HEK293T (cell line): Measurements from ENCODE around the gene R3HCC1L.

Experiments used
- CTCF ChIA-PET: fragments of 350-600 bp; formaldehyde crosslinking; extraction: SDS; loops from one replicate; lab custom pipeline; 2021; ENCODE audit warnings: antibody characterized with exemption, inconsistent platforms; lab: Yijun Ruan, JAX
- POLR2A ChIA-PET: fragments of 350-600 bp; formaldehyde crosslinking; extraction: SDS; loops from one replicate; lab custom pipeline; 2020; ENCODE audit warnings: antibody characterized with exemption, inconsistent platforms; lab: Yijun Ruan, JAX
- DNase-seq: peaks from one replicate; pipeline ENCODE4 v3.0.0; 2012; ENCODE audit warnings: mixed read lengths; ENCODE audit errors: extremely low spot score
- ARNT ChIP-seq: fragments of 450-650 bp; IDR thresholded peaks from 2 replicates; pipeline ENCODE4 v1.6.1; 2017; ENCODE audit warnings: mild to moderate bottlenecking
- BHLHE40 ChIP-seq: fragments of 450-650 bp; IDR thresholded peaks from 2 replicates; pipeline ENCODE4 v1.6.1; 2016; ENCODE audit warnings: mild to moderate bottlenecking, moderate library complexity, borderline replicate concordance
- CTBP1 ChIP-seq: fragments of 450-650 bp; IDR thresholded peaks from 2 replicates; pipeline ENCODE4 v1.6.1; 2016; ENCODE audit warnings: borderline replicate concordance
- ELF4 ChIP-seq: fragments of 450-650 bp; IDR thresholded peaks from 2 replicates; pipeline ENCODE4 v1.6.1; 2017; ENCODE audit warnings: antibody characterized with exemption
- FOXA1 ChIP-seq: fragments of 450-650 bp; IDR thresholded peaks from 2 replicates; pipeline ENCODE4 v1.6.1; 2016; ENCODE audit warnings: mild to moderate bottlenecking
- FOXK2 ChIP-seq: fragments of 450-650 bp; IDR thresholded peaks from 2 replicates; pipeline ENCODE4 v1.6.1; 2016; ENCODE audit warnings: mild to moderate bottlenecking
- FOXM1 ChIP-seq: fragments of 450-650 bp; IDR thresholded peaks from 2 replicates; pipeline ENCODE4 v1.6.1; 2017; ENCODE audit warnings: mild to moderate bottlenecking, borderline replicate concordance
- HDGF ChIP-seq: fragments of 450-650 bp; IDR thresholded peaks from 2 replicates; pipeline ENCODE4 v1.6.1; 2017; ENCODE audit warnings: antibody characterized with exemption, borderline replicate concordance
- L3MBTL2 ChIP-seq: fragments of 450-650 bp; conservative IDR thresholded peaks from 2 replicates; pipeline ENCODE4 v1.6.1; 2016; ENCODE audit warnings: mild to moderate bottlenecking
- LEF1 ChIP-seq: fragments of 450-650 bp; IDR thresholded peaks from 2 replicates; pipeline ENCODE4 v1.6.1; 2017; ENCODE audit warnings: mild to moderate bottlenecking, borderline replicate concordance
- NFRKB ChIP-seq: fragments of 450-650 bp; IDR thresholded peaks from 2 replicates; pipeline ENCODE4 v1.6.1; 2016; ENCODE audit warnings: mild to moderate bottlenecking, moderate library complexity
- PKNOX1 ChIP-seq: fragments of 450-650 bp; IDR thresholded peaks from 2 replicates; pipeline ENCODE4 v1.6.1; 2016
- SP1 ChIP-seq: fragments of 450-650 bp; IDR thresholded peaks from 2 replicates; pipeline ENCODE4 v1.6.1; 2017
- SUZ12 ChIP-seq: fragments of 450-650 bp; IDR thresholded peaks from 2 replicates; pipeline ENCODE4 v1.6.1; 2016; ENCODE audit warnings: mild to moderate bottlenecking
- TARDBP ChIP-seq: fragments of 450-650 bp; IDR thresholded peaks from 2 replicates; pipeline ENCODE4 v1.6.1; 2016
- ZNF384 ChIP-seq: fragments of 450-650 bp; IDR thresholded peaks from 2 replicates; pipeline ENCODE4 v1.6.1; 2016

The R3HCC1L gene

DNA sequence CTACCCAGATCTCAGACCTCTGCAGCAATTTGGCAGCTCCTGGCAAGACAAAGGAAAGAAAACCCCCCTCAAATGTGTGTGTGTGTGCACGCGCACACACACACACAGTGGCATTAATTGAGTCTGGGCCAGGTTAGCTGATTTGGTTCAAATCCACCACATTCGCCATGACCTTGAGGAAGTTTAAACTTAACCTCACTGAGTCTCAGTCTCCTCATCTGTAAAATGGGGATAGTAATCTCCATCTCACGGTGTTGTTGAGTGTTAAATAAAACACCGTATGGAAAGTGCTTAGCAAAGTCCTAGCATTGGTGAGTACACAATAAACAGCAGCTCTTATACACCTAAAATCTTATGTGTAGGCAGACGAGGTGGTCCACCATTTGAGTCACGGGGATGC, 128.6 kb downstream of the R3HCC1L start:
- DNase-seq, result no peak
- CTCF ChIA-PET, result interaction anchor here (2.3 kb wide), 1 partner anchor 46 kb away, joined by 18 read pairs; no protein-coding TSS in a partner anchor
- POLR2A ChIA-PET, result no interaction called here
- TF ChIP-seq FOXM1 (no peak), NFRKB (no peak), L3MBTL2 (no peak), ZNF384 (no peak), TARDBP (no peak), LEF1 (no peak), FOXA1 (no peak), CTBP1 (no peak), HDGF (no peak), SP1 (no peak), BHLHE40 (no peak)

DNA sequence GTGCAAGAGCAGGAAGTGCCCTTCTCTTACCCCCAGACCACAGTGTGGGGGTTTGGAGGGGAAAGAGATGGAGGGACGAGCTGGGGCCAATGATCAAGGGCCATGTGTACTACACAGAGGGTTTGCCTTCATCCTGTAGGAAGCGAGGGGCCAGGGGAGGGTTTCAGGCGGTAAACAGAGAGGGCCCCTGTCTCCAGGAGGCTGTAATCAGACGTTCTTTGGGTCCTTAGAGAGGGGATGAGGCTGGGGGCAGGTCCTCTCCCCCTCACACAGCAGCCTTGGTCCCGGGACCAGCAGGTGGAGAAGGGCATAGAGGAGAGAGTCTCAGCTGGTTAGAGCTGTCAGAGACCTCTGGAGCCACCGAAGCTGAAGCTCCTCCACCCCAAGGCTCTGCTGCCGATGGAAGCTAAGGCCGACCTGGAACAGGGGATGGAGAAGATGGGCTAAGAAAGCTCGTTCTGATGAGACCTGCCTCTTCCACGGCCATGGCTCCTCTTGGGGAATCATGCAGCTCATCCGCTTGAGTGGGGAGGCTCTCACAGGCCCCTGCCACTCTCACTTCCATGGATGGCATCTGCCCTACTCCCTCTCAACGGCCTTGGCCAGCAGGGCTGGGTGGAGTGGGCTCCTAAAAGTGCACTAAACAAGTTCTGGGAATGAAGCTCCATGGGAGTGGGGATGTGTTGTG, 130.1 kb downstream of the R3HCC1L start:
- DNase-seq, result no peak
- POLR2A ChIA-PET, result no interaction called here
- TF ChIP-seq FOXK2 (no peak), BHLHE40 (no peak), L3MBTL2 (no peak), ARNT (no peak), FOXA1 (no peak), SP1 (no peak), LEF1 (no peak), ELF4 (no peak), NFRKB (no peak), PKNOX1 (no peak), CTBP1 (no peak), ZNF384 (no peak), SUZ12 (no peak), TARDBP (no peak)
- CTCF ChIA-PET, result interaction anchor here (2.5 kb wide), 1 partner anchor 44 kb away, joined by 7 read pairs; no protein-coding TSS in a partner anchor

- POLR2A ChIA-PET, result no interaction called here
- TF ChIP-seq FOXM1, result no peak
- TF ChIP-seq TARDBP, result no peak
- TF ChIP-seq L3MBTL2, result no peak
- 0 out of 2 replicates have a peak, but pooled peaks have one; percentile 34 for TF ChIP-seq PKNOX1
- TF ChIP-seq ELF4, result no peak
- TF ChIP-seq CTBP1, result no peak
- DNase-seq, result no peak
- CTCF ChIA-PET, result interaction anchor here (0.7 to 2.5 kb wide), 2 partner anchors 22 to 43 kb away, joined by 3 to 7 read pairs; no protein-coding TSS in a partner anchor
Observed at GRCh38 chr10:98265403-98266378, 131.2 kb downstream of the R3HCC1L start.

GRCh38 chr10:98266647-98267046, 132.2 kb downstream of the R3HCC1L start:
- CTCF ChIA-PET, result interaction anchor here (0.7 to 2.5 kb wide), 2 partner anchors 21 to 42 kb away, joined by 3 to 7 read pairs; no protein-coding TSS in a partner anchor
- POLR2A ChIA-PET, result no interaction called here
- no peak for TF ChIP-seq SP1
- TF ChIP-seq SUZ12, result no peak
- TF ChIP-seq CTBP1, result no peak
- no peak for TF ChIP-seq ELF4
- TF ChIP-seq L3MBTL2, result no peak
- TF ChIP-seq ZNF384, result no peak
- no peak for TF ChIP-seq BHLHE40
- no peak for TF ChIP-seq LEF1
- TF ChIP-seq FOXM1, result no peak
- no peak for TF ChIP-seq NFRKB
- TF ChIP-seq PKNOX1, result no peak

GRCh38 chr10:98267069-98267893, 132.8 kb downstream of the R3HCC1L start:
- POLR2A ChIA-PET, result interaction anchor here (1.1 kb wide), 1 partner anchor 18 kb away, joined by 3 read pairs; no protein-coding TSS in a partner anchor
- CTCF ChIA-PET, result interaction anchor here (0.7 kb wide), 1 partner anchor 20 kb away, joined by 3 read pairs; no protein-coding TSS in a partner anchor
- TF ChIP-seq SUZ12, result no peak
- no peak for TF ChIP-seq PKNOX1
- TF ChIP-seq TARDBP, result no peak
- TF ChIP-seq SP1, result no peak
- TF ChIP-seq FOXK2, result no peak
- no peak for TF ChIP-seq HDGF
- no peak for TF ChIP-seq LEF1
- TF ChIP-seq L3MBTL2, result no peak
- no peak for TF ChIP-seq NFRKB
- no peak for TF ChIP-seq ELF4
- no peak for TF ChIP-seq ARNT
- TF ChIP-seq FOXM1, result no peak
- no peak for TF ChIP-seq ZNF384
- no peak for TF ChIP-seq CTBP1
- no peak for TF ChIP-seq BHLHE40
- TF ChIP-seq FOXA1, result no peak
- DNase-seq, result no peak

More at GRCh38 chr10:98266647-98267046, 132.2 kb downstream of the R3HCC1L start:
- DNase-seq, result no peak
